Psoas muscle (tissue), 8 donors: ENCODE measurements around the gene TCF7L2. TPM values are rescaled to one million over a fixed set of nuclear protein-coding genes. Genes with fewer than 3 reads are reported as not detected.

Experiments
- ATAC-seq, 4 donors: fragments of 200-7000 bp; cut with Tn5 transposase; one replicate each; pipeline ENCODE4 v1.9.1; 2020; ENCODE audit warnings: moderate library complexity in 3 of 4, mild to moderate bottlenecking in 2 of 4
- DNase-seq, 2 donors: peaks; one replicate each; pipeline ENCODE4 v3.0.0-alpha.2; 2020
- H3K27ac ChIP-seq: fragments of 200-600 bp; one replicate; pipeline ENCODE4 v1.8.0; 2022
- H3K27me3 ChIP-seq, 3 donors: fragments of 200-600 bp in 1 of 3; one replicate each; pipeline versions ENCODE4 v1.6.1 to v1.8.0; 2013 to 2022; ENCODE audit warnings: low read length in 2 of 3, mild to moderate bottlenecking in 2 of 3, moderate library complexity in 1 of 3; ENCODE audit not compliant: insufficient read depth in 3 of 3
- H3K36me3 ChIP-seq, 2 donors: fragments of 200-600 bp in 1 of 2; one replicate each; pipeline versions ENCODE4 v1.6.1 to v1.8.0; 2013 to 2022; ENCODE audit warnings: low read depth in 1 of 2, mild to moderate bottlenecking in 1 of 2, moderate library complexity in 1 of 2; ENCODE audit not compliant: insufficient read depth in 1 of 2
- H3K4me1 ChIP-seq: fragments of 200-600 bp; one replicate; pipeline ENCODE4 v1.8.0; 2022
- H3K4me3 ChIP-seq: fragments of 200-600 bp; one replicate; pipeline ENCODE4 v1.8.0; 2022; ENCODE audit warnings: mild to moderate bottlenecking
- H3K9me3 ChIP-seq: fragments of 200-600 bp; one replicate; pipeline ENCODE4 v1.8.0; 2022
- CTCF ChIP-seq: fragments of 200-600 bp; IDR thresholded peaks from one replicate; pipeline ENCODE4 v1.8.0; 2022; ENCODE audit warnings: antibody characterized with exemption
- WGBS, 3 donors: extraction: QIAGEN DNeasy Blood & Tissue Kit; methylation state at CpG; one replicate each; pipeline versions ENCODE4 v1.1.6 to v1.1.7; 2013; 5-methylcytosine and 5-hydroxymethylcytosine counted together
- intact Hi-C, 2 donors: fragments of 100-400 bp; cut with DNase I; formaldehyde crosslinking; loops; one replicate each; pipeline versions ENCODE4 v1.11.0 to v1.14.2; 2022
- polyA plus RNA-seq, 3 donors: library from polyadenylated mRNA; stranded (reverse); fragments of 200-250 nt; gene quantifications; one replicate each; pipeline ENCODE4 v1.2.3, GENCODE V29; 2013
- total RNA-seq, 4 donors: library from RNA; stranded (reverse); fragmentation: NEBNext Ultra II Directional in 2 of 4; extraction: Animal tissue kit (Norgen Biotek cat#: 25700) in 2 of 4; gene quantifications; one replicate each; pipeline versions ENCODE4 v1.2.1 to v1.2.4, GENCODE V29; 2021 to 2023
- donor health status: healthy with polysubstance abuse.
- donor health status: DM: no; HTN: no; CAD: no; lungs with moderate emphysema.
- donor health status: Bipolar disorder and iron deficiency.
- donor health status: healthy.
- donor health status: DM: yes; HTN: yes; CAD: no.
- donor health status: DM: no; HTN: no; CAD: no.
- donor health status: DM: no; HTN: no; CAD: no.
- donor health status: DM: yes; HTN: yes; CAD: no.

The TCF7L2 gene
- total and polyA plus RNA-seq, 7 donors = 1.8 to 8.5 (median 4.3) TPM

DNA sequence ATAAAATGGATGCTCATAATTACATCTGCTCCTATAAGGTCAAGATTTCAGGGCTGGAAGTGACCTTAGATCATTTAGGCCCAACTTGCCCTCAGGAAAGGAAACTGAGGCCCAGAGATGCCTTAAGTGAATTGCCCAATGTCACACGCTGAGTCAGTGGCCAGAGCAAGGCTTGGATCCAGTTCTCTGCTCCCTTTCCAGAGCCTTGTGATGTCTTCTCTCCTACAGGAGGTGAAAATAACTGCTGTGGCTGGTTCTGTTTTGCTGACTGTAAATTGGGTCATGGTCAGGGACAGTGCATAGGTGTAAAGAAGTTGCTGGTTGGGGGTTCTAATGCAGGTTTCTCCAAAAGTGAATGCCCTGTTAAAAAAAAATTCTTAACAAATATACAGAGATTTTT lies 91.3 kb downstream of the TCF7L2 start:
- ATAC-seq (peak in 3 of 4 donors; percentile 40 to 73 (median 55)), DNase-seq (no peak)
- Histone ChIP-seq H3K27ac (no peak overlapping the region), H3K27me3 (no peaks in the 10 kb centered on the region), H3K4me1 (peaks cover 2% of the 10 kb centered on the region), H3K4me3 (no peak overlapping the region), H3K36me3 (no peaks in the 10 kb centered on the region), H3K9me3 (no peaks in the 10 kb centered on the region)
- 52 to 93% (median 59%) methylated on average over 1 of the region's 1 CpG for WGBS, 3 donors
- intact Hi-C loops = no loop called here
- no peak for TF ChIP-seq CTCF

GRCh38 chr10:113041841-113042750 lies 92.0 kb downstream of the TCF7L2 start:
- no peak for TF ChIP-seq CTCF
- H3K27me3 ChIP-seq = no peaks in the 10 kb centered on the region
- WGBS, 3 donors = 70 to 81% (median 72%) methylated on average over 5 of the region's 5 CpGs
- H3K9me3 ChIP-seq = no peaks in the 10 kb centered on the region
- no peak overlapping the region for H3K4me3 ChIP-seq
- no peak for DNase-seq
- no peak for ATAC-seq
- H3K27ac ChIP-seq = no peak overlapping the region
- peaks cover 2% of the 10 kb centered on the region for H3K4me1 ChIP-seq
- intact Hi-C loops = no loop called here
- no peaks in the 10 kb centered on the region for H3K36me3 ChIP-seq

DNA sequence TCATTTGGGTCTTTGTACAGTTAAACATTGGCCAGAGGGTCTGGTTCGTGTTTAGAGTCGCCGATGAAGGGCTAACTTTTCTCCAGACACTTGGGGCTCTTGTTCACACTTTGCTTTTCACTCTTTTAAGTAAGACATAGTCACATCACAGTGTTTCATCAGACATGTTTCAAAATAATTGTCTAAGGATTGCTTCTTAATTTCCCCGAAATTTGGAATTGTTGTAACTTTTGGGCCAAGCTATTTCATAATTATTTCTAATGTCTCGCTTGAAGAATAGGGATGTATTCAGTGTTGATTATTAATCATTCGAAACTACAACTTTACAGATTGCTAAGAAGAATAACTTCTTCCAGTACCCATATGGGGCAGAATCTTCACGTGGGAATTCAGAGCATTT lies 92.8 kb downstream of the TCF7L2 start:
- no peaks in the 10 kb centered on the region for H3K36me3 ChIP-seq
- H3K4me1 ChIP-seq = peaks cover 9% of the 10 kb centered on the region
- TF ChIP-seq CTCF = no peak
- 69 to 84% (median 70%) methylated on average over 7 of the region's 7 CpGs for WGBS, 3 donors
- H3K27me3 ChIP-seq = no peaks in the 10 kb centered on the region
- peak in 1 of 4 donors; percentile 45 for ATAC-seq
- DNase-seq = no peak
- intact Hi-C loops = no loop called here
- no peak overlapping the region for H3K27ac ChIP-seq
- no peak overlapping the region for H3K4me3 ChIP-seq
- no peaks in the 10 kb centered on the region for H3K9me3 ChIP-seq

DNA sequence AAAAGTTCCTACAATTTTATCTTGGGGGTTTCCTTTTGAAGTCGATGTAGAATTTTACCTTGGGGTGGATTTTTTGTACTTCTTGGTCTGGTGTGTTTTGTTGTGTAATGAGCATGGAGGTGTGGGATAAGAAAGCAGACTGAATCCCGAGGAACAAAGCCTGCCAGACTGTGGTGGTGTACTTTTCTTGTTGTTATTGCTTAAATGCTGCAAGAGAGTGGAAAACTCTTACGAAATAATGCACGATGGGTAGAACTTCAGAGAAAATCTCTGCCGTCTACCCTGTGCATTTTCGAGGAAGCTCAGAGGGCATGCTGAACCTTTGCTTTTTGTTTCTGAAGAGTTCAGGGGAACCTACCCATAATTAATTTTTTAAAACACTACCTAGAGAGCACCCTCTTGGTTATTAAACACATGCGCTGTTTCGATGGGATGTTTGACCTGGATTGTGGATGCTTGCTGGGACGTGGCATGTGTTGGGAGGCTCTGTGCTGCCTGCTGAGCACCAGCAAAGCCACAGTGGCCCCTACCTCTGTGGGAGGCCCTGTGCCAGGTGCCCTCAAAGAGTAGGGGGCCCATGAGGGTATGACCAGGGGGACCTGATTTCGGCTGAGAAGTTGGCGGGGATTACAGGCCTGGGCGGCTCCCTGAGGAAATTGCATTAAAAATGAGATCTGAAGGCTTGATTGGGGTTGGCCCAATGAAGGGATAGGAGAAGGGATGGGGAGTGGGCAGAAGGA lies 94.1 kb downstream of the TCF7L2 start:
- TF ChIP-seq CTCF = no peak
- intact Hi-C loops = no loop called here
- Histone ChIP-seq H3K4me1 (peaks cover 10% of the 10 kb centered on the region), H3K27me3 (no peaks in the 10 kb centered on the region), H3K27ac (no peak overlapping the region), H3K36me3 (no peaks in the 10 kb centered on the region), H3K9me3 (no peaks in the 10 kb centered on the region), H3K4me3 (no peak overlapping the region)
- ATAC-seq (no peak), DNase-seq (no peak)
- 89 to 95% (median 93%) methylated on average over 12 of the region's 12 CpGs for WGBS, 3 donors
